CD4-positive, alpha-beta T cell treated with Interleukin-6 for 4 hours (primary cell): ENCODE measurements around the gene AK4.
"Not testable (repeated sequence)": the region's sequence is repeated elsewhere in the genome, so short reads cannot be mapped to it uniquely, and the experiment has no call there.

Experiments used
- DNase-seq: peaks from one replicate; pipeline ENCODE4 v3.0.0-alpha.2; 2020; ENCODE audit warnings: mixed read lengths

AK4 gene

GRCh38 chr1:65214340-65215027 lies 66.5 kb downstream of the AK4 start:
- no peak for DNase-seq

GRCh38 chr1:65216989-65217388 lies 69.0 kb downstream of the AK4 start:
- DNase-seq = no peak

GRCh38 chr1:65221638-65222339 lies 73.8 kb downstream of the AK4 start:
- DNase-seq = no peak

- no peak for DNase-seq
Observed at GRCh38 chr1:65222340-65222940, 74.4 kb downstream of the AK4 start.

- no peak for DNase-seq
Observed at GRCh38 chr1:65224681-65225091, 76.7 kb downstream of the AK4 start.

- DNase-seq = no peak
Observed at GRCh38 chr1:65225179-65225578, 77.2 kb downstream of the AK4 start.

- no peak for DNase-seq
Observed at GRCh38 chr1:65229201-65229600, 81.2 kb downstream of the AK4 start.

GRCh38 chr1:65229754-65230339 lies 81.8 kb downstream of the AK4 start:
- DNase-seq = no peak

GRCh38 chr1:65230731-65231481 lies 82.9 kb downstream of the AK4 start:
- no peak for DNase-seq

- no peak for DNase-seq
Observed at GRCh38 chr1:65231718-65232330, 83.8 kb downstream of the AK4 start.

- no peak for DNase-seq
Observed at GRCh38 chr1:65232461-65232990, 84.5 kb downstream of the AK4 start.

GRCh38 chr1:65233782-65234181 lies 85.8 kb downstream of the AK4 start:
- no peak for DNase-seq

GRCh38 chr1:65235867-65236805 lies 88.1 kb downstream of the AK4 start:
- DNase-seq = no peak

- not testable (repeated sequence) for DNase-seq
Observed at GRCh38 chr1:65237088-65237487, 89.1 kb downstream of the AK4 start.

GRCh38 chr1:65237503-65237902 lies 89.5 kb downstream of the AK4 start:
- no peak for DNase-seq

- DNase-seq = no peak
Observed at GRCh38 chr1:65238010-65238409, 90.0 kb downstream of the AK4 start.

GRCh38 chr1:65243491-65243890 lies 95.5 kb downstream of the AK4 start:
- no peak for DNase-seq

- DNase-seq = no peak
Observed at GRCh38 chr1:65245295-65245694, 97.3 kb downstream of the AK4 start.

GRCh38 chr1:65247419-65248359 lies 99.7 kb downstream of the AK4 start:
- DNase-seq = no peak

GRCh38 chr1:65250826-65251225 lies 102.8 kb downstream of the AK4 start:
- no peak for DNase-seq
